GM18861 (cell line): ENCODE results near the gene PAK2.
"Not testable (repeated sequence)": the region's sequence is repeated elsewhere in the genome, so short reads cannot be mapped to it uniquely, and the experiment has no call there.

Experiments
- ATAC-seq: cut with Tn5 transposase; IDR thresholded peaks from one replicate; pipeline ENCODE4 v1.9.1; 2021; ENCODE audit not compliant: unreplicated experiment

PAK2 gene

DNA sequence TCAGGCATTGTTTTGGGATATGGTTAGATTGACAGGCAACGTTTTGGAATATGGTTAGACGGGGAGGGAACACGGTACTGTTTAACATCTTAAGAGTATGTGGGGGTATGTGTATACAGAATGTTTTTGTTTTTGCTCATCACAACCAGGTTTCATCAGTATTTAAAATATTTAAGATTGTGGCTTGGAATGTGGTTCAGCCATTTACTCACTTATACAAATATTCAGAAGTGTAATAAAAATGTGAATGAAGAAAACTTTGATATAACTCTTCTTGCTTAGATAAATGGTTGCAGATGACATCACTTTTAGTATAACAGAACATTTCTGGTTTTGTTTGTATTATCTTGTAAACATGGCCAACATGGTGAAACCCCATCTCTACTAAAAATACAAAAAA is 3.9 kb upstream of the PAK2 start:
- ATAC-seq: no peak

DNA sequence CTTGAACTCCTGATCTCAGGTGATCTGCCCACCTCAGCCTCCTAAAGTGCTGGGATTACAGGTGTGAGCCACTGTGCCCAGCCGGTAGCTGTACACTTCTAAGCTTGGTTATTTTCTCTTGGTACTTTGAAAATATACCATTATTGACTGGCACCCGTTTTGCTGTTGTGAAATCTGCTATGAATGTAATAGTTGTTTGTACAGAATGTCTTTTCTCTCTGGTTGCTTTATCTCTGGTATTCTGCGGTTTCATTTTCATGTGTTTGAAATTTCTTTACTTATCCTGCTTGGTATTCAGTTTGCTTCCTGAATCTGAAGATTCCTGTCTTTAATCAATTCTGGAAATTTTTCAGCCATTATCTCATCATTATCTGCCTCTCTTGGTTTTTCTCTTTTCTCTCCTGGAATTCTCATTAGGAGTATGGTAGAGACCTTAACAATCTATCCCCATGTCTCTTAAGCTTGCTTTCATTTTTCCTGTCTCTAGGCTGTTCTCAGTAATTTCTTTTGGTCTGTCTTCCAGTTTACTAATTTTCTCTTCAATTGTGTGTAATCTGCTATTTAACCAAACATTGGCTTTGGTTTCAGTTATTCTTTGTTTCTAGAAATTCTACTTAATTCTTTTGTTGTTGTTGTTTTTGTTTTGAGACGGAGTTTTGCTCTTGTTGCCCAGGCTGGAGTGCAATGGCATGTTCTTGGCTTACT is 2.8 kb upstream of the PAK2 start:
- no peak for ATAC-seq

DNA sequence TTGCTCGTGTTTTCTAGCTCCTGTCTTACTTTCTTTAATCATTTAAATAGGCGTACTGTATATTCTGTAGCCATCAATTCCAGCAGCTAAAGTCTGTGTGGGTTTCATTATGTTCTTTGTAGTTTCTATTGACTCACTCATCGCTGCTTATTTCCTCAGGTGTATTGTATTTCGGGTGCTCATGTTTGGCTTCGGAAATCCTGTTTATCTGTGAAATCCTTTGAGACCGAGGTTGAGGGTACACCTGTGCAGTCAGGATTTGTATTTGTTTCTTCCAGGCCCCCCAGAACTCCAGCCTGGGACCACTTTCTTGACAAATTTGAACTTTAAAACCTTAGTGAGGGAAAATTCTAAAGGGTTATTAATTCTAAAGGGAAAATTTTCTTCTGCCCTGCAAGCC is 2.0 kb upstream of the PAK2 start:
- ATAC-seq: no peak

DNA sequence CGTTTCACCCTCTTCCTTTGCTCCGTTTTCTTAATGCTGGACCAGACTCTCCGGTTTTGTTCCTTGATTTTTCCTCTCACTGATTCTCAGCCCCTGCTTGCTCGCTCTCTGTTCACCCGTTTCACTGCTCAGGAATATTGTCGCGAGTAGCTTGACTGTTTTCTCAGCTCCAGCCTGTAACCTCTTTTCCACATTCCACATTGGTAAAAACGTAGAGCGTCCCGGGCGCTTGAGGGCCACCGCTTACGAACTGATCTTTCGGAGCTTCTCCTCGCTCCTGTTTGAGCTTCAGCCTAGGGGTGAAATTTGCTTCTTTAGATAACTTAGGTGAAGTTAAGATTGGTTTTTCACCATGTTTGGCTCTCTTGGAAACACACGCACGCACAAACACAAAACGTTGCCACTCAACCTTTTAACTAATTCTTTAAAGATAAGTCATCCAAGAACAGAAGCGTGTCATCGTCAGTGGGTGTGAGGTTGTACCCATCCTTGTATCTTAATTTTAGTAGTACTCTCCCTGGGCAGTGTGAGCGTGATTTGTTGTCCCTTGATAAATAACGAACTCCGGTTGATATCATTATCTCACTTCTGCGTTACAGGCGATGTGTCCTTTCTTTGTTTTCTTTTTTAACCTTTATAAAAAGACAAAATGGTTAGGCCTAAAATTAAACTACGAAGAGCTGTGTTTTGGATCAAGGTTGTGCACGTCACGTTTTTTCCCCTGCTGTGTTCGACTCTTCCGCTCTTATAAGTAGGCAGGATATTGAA is 1.0 kb downstream of the PAK2 start:
- ATAC-seq: no peak

DNA sequence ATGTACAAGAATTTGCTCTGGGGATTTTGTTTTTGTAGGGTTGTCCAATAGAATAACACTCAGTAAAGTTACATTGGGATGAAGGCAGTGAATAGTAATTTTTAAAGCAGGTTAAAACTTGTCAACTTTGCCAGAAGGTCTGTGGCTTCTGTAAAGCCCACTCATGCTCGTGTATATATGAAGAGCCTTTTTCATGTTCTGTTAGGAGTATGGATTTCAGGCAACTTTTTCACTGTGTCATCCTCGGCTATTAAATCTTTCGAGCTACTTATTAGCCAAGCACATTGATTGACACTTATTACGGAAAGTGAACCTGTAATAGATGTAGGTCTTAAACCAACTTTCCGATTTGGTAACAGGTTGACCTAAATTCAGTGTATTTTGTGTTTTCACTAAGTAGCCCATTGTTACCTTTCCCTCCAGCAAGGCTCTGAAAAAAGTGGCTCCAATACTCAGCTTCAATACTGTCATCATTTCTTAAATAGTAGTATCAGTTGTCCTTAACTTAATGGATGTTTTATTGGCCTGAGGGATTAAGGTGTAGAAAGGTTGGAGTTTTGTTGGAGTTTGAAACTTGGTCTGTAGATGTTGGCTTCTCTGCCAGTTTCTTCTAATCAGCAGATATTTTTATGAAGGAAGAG is 1.7 kb downstream of the PAK2 start:
- no peak for ATAC-seq

DNA sequence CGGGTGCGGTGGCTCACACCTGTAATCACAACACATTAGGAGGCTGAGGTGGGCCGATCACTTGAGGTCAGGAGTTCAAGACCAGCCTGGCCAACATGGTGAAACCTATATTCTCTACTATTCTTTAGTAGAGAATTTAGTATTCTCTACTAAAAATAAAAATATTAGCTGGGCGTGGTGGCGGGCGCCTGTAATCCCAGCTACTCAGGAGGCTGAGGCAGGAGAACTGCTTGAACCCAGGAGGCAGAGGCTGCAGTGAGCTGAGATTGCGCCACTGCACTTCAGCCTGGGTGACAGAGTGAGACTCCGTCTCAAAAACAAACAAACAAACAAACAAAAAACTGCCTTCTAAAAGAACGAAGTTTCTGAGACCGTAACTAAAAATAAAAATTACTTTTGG is 3.9 kb downstream of the PAK2 start:
- not testable (repeated sequence) for ATAC-seq

DNA sequence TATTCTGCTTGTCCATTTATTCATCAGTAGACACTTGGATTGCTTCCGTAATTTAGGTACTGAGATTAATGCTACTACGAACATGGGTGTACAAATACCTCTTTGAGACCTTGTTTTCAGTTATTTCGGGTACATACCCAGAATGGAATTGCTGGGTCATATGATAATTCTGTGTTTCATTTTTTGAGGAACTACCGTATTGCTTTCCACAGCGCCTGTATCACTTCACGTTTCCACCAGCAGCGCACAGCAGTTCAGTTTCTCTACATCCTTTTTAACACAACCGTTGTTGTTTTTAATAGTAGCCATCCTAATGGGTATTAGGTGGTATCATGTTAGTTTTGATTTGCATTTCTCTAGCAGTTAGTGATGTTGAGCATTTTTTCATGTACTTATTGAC is 9.5 kb downstream of the PAK2 start:
- no peak for ATAC-seq

DNA sequence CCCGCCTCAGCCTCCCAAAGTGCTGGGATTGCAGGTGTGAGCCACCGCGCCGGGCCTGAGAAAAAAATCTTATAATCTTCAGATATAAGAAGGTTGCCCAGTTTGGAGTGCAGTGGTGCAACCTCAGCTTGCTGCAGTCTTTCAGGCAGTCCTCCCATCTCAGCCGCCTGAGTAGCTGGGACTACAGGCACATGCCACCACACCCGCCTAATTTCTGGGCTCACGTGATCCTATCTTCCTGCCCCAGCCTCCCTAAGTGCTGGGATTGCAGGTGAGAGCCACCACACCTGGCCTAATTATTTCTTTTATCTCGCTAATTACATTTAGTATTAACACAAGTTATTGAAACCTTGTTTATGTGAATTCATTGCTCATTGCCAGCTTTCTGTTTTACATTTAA is 13.5 kb downstream of the PAK2 start:
- ATAC-seq: no peak

DNA sequence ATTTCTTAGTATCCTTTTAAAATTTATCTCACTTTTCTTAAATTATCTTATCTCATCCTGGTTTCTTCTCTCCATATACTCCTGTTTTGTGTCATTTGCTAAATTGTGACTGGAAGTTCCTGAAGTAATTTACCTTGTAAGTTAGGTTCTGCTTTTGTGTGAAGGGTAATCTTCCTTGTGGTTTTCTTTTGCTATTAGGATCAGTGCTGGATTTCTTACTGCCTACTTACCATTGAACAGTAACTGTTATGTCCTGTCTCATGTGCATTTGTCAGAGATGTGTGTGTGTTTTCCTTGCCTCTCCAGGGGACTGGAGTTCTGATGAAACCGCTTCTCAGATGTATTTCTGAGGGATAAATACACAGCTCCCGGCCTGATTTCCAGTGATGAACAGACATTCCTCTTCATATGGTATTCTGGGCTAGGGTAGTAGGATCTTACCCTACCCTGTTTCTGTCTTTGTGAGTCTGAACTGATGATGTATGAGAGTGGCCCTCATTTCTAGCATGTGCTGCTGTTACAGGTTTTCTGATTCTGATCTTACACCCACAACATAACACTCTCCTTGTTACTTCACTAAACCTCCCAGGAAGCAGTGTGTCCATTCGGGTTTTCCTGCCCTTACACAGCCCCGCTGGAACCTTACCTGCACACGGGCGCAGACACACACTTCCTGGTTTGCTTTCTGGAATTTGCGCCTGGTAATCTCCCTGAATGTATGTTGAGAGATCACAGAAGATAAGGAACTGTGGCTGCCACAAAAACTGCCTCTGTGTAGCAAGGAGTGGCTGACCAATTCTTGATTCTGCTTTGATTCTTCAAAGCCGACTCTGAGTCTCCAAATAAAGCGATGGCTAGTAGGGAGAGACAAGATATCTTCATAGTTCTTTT is 14.7 kb downstream of the PAK2 start:
- ATAC-seq: no peak

DNA sequence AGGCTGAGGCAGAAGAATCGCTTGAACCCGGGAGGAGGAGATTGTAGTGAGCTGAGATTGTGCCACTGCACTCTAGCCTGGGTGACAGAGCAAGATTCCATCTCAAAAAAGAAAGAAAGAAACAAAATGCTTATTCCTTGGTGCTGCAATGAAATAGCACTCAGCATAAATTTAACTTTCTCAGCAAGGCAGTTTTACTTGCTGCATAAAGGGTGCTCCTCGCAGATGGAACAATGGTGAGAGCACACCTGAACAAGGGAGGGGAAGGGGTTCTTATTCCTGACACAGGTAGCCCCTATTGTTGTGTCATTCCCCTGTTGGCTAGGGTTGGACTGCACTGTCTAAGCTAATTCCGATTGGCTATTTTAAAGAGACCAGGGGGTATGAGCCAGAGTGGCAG is 17.1 kb downstream of the PAK2 start:
- no peak for ATAC-seq

DNA sequence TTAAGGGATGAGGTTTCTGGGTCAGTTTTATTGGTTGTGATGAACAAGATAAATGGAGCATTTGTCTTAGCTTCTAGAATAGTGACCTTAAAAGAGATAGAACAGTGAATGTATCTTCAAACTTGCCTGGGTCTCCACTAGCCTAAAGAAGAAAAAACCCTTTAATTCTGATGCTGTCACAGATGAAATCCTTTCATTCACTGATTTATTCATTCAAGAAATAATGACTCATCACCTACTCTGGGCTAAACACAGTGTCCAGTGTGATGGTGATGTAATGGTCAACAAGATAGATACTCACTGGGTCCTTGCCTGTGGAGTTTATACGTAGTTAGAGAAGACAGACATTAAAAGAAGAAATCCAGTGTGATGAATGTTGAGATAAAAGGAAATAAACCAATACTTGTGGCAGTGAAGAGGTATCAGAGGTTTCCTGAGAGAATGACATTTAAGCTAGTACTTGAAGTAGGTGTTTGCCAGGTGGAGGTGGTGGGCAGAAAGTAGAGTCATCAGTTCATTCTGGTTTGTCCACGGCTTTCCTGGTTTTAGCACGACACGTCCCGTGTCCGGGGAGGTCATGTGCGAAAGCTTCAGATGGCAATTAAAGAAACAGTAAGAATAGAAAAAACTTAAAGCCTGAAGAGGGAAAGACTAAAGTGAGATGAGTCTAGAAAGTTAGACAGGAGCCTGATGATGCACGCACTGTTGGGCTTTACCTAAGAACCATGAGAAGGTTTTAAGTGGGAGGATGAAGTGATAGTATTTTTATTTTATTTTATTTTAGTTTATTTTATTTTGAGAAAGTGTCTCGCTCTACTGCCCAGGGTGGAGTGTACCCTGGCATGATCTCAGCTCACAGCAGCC is 18.5 kb downstream of the PAK2 start:
- no peak for ATAC-seq

DNA sequence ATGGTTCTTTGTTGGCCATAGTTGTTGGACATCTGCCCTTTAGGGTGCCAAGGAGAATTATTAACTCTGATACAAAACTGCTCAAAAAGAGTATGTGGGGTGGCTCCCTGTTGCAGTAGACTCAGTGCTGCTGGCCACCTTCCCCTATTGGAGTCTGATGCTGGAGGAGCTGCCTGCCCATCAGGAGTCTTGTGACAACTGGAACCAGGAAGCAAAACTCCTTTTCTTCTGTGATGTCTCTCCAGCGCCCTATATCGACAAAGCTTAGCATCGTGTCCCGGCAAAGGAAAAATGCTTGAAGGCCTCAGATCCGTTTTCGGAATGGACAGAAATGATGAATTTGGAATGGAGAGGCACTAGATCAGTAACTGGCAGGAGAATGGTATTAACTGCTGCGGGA is 23.5 kb downstream of the PAK2 start:
- no peak for ATAC-seq

DNA sequence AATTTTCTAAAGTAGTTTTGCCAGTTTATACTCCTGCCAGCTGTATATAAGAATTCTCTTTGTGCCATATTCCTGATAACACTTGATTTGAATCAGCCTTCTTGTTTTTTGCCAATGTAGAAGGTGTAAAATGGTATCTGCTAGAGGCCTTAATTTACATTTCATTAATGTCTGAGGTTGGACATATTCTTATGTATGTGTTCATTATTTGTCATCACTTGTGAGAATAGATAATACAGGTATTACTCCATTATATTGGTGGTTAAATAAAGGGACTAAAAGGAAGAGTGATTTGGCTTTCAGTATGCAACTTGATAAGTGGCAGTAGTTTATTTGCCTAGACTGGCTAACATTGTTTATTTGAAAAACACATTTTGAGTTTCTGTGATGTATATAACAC is 25.8 kb downstream of the PAK2 start:
- ATAC-seq: no peak

DNA sequence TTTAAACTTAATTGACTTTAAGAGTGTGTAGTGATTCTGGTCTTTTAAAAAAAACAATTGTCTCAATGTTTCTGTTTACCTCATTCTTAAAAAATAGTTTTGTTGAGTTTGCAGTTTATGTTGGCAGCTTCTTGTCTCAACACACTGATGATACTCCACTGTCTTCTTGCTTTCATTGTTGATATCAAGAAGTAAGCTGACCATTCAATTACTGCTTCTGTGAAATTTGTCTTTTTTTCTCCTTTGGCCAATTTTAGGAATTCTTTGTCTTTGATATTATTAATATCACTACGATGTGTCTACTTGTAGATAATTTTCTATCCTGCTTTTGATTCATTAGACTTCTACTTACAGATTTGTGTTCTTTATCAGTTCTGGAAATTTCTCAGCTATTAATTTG is 31.4 kb downstream of the PAK2 start:
- no peak for ATAC-seq

DNA sequence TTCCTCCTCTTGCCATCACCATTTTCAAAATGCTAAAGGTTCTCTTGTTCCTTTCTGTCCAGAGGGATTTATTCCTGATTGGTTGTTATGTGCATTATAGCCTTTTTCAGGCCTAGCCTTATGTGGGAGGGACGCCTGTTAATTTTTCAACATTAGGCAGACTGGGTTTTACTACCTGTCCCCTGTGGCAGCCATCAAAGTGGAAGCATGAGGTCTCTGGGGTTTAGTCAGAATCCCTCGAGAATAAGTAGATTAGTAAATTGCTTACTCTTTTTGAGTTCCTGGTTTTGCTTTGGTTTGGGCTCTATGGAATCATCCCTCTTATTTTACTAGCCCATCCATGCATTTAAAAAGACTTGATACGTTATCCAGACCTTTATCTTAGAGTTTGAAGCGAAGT is 32.4 kb downstream of the PAK2 start:
- no peak for ATAC-seq

DNA sequence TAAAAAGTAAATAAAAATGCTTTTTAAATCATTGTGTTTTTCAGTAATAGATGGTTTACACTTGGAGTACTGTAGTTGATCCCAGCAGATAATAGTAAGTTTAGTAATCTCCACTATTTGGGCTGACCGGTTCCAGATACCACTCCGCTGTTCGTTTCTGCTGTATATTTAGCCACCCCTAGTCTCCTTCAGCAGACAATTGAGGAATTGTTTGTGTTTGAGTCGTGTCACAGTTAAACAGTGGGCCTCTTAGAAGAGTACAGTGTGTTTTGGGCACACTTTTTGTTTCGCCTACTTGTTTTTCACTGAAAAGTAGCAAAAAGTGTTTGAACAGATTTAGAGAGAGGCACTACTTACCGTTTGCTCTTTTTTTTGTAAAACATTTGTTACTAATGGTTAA is 33.2 kb downstream of the PAK2 start:
- no peak for ATAC-seq

DNA sequence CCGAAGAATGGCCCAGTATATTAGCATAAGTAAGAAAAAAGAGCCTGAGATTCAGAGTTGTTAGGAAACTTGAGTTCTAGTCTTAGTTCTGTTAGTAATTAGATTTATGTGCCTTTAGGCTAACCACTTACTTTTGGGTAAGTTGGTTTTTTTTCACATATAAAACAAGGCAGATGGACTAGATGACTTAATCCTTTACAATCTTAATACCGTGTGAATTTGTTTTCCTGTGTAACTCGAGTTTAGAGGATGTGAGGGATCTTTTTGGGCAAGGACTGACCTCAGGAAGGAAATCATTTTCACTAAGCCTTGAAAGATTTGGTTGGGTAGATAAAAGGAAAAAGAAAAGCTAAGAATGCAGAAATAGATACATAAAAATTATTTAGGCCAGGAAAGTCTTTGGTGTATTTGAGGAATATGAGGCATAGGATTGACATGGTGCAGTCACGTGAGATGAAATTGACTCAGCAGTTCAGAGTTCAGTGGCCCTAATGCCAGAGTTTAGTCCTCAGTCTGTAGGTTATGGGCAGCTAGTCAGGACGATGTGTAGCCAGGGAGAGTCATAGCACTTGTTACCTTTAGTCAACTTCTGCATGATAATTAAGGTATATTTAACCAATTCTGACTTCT is 34.6 kb downstream of the PAK2 start:
- no peak for ATAC-seq

DNA sequence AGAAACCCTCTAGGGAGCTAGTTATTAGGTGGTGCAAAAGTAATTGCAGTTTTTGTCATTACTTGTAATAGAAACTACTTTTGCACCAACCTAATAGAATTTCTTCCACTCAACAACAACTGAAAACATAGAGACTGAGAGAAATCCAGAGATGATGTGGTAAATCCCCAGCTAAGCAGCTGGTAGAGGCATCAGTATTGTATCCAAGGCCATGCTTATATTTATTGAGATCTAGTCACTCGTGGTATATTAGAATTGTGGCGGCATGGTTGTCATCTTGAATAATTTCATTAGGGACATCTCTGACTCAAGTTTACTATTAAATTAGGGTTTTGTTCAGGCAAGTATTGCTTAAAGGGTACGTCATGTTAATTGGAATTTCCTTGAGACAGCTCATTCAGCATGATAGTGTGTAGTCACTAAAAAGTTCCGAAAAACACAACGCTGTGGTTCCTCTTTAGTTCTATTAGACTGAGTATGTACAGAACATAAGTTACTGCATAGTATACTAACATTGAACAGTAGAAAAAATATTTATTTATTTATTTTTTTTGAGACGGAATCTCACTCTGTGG is 35.3 kb downstream of the PAK2 start:
- ATAC-seq: no peak

DNA sequence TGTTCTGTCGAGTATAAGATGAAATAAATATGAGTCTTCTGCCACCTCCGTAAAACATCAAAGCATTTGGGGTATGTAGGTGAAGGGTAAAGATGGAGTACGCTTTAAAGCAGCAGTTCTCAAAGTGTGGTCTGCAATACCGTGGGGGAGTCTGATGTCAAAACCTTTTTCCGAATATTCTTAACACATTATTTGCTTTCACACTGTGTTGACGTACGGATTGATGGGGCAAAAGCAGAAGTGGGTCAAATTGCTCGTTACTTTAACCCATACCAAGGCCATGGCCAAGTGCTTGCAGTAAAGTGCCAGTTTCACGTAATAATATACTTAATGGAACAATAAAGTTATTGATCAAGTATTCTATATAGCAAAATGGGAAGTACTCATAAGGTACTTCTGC is 36.3 kb downstream of the PAK2 start:
- no peak for ATAC-seq

DNA sequence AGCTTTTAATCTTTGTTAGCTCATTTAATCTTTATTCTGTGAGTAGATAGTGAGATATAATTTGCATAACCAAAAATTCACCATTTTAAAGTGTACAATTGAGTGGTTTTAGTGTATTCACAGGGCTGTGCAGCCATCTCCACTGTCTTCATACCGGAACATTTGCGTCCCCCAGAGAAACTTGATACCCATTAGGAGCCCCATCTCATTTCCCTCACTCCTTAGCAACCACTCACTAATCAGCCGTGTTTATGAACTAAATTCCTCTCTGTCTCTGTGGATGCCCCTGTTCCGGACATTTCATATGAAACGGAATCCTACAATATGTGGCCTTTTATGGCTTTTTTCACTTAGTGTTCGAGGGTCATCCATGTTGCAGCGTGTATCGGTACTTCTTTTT is 38.2 kb downstream of the PAK2 start:
- no peak for ATAC-seq
